Ishikawa (cell line): ENCODE measurements around the gene SMU1.

Experiments
- CEBPB ChIP-seq: IDR thresholded peaks from 2 replicates; pipeline ENCODE4 v1.6.1; 2012
- CREB1 ChIP-seq: IDR thresholded peaks from 2 replicates; pipeline ENCODE4 v1.6.1; 2012; ENCODE audit warnings: low read depth
- EGR1 ChIP-seq: IDR thresholded peaks from 2 replicates; pipeline ENCODE4 v1.6.1; 2012
- EP300 ChIP-seq: IDR thresholded peaks from 2 replicates; pipeline ENCODE4 v1.6.1; 2012; ENCODE audit warnings: borderline replicate concordance
- FOXM1 ChIP-seq: IDR thresholded peaks from 2 replicates; pipeline ENCODE4 v1.6.1; 2012; ENCODE audit warnings: low read depth, borderline replicate concordance
- NFIC ChIP-seq: IDR thresholded peaks from 2 replicates; pipeline ENCODE4 v1.6.1; 2012
- RAD21 ChIP-seq: IDR thresholded peaks from 2 replicates; pipeline ENCODE4 v1.6.1; 2012; ENCODE audit warnings: low read depth
- TAF1 ChIP-seq: IDR thresholded peaks from 2 replicates; pipeline ENCODE4 v1.6.1; 2012; ENCODE audit warnings: low read depth, mild to moderate bottlenecking
- TCF12 ChIP-seq: IDR thresholded peaks from 2 replicates; pipeline ENCODE4 v1.6.1; 2012; ENCODE audit warnings: low read depth
- TEAD4 ChIP-seq: IDR thresholded peaks from 2 replicates; pipeline ENCODE4 v1.6.1; 2012
- YY1 ChIP-seq: IDR thresholded peaks from 2 replicates; pipeline ENCODE4 v1.6.1; 2012; ENCODE audit warnings: low read depth
- ZBTB7A ChIP-seq: IDR thresholded peaks from 2 replicates; pipeline ENCODE4 v1.6.1; 2012; ENCODE audit warnings: low read depth
- TF ChIP-seq, protein P1 (sequence below): IDR thresholded peaks from 2 replicates; pipeline ENCODE4 v1.6.1; 2012
- TF ChIP-seq, protein P2 (sequence below): IDR thresholded peaks from 2 replicates; pipeline ENCODE4 v1.6.1; 2012
- TF ChIP-seq, protein P3 (sequence below): IDR thresholded peaks from 2 replicates; pipeline ENCODE4 v1.6.1; 2012; ENCODE audit warnings: low read depth, mild to moderate bottlenecking

SMU1 gene

DNA sequence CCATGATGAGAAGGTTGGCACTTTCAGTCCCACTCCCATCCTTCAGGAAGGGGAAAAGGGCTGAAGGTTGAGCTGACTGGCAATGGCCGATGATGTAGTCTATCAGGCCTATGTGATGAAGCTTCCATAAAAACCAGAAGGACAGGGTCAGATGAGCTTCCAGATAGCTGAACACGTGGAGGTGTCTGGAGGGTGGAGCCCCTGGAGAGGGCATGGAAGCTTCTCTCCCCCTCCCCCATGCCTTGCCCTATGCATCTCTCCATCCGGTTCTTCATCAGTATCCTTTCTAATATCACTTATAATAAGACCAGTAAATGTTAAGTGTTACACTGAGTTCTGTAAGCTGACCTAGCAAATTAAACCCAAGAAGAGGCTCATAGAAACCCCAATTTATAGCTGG is 32.6 kb upstream of the SMU1 start:
- no peak for TF ChIP-seq RAD21
- no peak for TF ChIP-seq YY1
- no peak for TF ChIP-seq EGR1
- no peak for TF ChIP-seq EP300
- TF ChIP-seq, protein P1, sequence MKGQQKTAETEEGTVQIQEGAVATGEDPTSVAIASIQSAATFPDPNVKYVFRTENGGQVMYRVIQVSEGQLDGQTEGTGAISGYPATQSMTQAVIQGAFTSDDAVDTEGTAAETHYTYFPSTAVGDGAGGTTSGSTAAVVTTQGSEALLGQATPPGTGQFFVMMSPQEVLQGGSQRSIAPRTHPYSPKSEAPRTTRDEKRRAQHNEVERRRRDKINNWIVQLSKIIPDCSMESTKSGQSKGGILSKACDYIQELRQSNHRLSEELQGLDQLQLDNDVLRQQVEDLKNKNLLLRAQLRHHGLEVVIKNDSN = no peak
- TF ChIP-seq TAF1 = no peak
- no peak for TF ChIP-seq CREB1
- no peak for TF ChIP-seq ZBTB7A
- no peak for TF ChIP-seq TEAD4
- no peak for TF ChIP-seq TCF12
- TF ChIP-seq FOXM1 = no peak
- no peak for TF ChIP-seq NFIC
- TF ChIP-seq, protein P2, sequence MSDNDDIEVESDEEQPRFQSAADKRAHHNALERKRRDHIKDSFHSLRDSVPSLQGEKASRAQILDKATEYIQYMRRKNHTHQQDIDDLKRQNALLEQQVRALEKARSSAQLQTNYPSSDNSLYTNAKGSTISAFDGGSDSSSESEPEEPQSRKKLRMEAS = no peak
- TF ChIP-seq CEBPB = no peak
- TF ChIP-seq, protein P3, sequence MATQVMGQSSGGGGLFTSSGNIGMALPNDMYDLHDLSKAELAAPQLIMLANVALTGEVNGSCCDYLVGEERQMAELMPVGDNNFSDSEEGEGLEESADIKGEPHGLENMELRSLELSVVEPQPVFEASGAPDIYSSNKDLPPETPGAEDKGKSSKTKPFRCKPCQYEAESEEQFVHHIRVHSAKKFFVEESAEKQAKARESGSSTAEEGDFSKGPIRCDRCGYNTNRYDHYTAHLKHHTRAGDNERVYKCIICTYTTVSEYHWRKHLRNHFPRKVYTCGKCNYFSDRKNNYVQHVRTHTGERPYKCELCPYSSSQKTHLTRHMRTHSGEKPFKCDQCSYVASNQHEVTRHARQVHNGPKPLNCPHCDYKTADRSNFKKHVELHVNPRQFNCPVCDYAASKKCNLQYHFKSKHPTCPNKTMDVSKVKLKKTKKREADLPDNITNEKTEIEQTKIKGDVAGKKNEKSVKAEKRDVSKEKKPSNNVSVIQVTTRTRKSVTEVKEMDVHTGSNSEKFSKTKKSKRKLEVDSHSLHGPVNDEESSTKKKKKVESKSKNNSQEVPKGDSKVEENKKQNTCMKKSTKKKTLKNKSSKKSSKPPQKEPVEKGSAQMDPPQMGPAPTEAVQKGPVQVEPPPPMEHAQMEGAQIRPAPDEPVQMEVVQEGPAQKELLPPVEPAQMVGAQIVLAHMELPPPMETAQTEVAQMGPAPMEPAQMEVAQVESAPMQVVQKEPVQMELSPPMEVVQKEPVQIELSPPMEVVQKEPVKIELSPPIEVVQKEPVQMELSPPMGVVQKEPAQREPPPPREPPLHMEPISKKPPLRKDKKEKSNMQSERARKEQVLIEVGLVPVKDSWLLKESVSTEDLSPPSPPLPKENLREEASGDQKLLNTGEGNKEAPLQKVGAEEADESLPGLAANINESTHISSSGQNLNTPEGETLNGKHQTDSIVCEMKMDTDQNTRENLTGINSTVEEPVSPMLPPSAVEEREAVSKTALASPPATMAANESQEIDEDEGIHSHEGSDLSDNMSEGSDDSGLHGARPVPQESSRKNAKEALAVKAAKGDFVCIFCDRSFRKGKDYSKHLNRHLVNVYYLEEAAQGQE = no peak

DNA sequence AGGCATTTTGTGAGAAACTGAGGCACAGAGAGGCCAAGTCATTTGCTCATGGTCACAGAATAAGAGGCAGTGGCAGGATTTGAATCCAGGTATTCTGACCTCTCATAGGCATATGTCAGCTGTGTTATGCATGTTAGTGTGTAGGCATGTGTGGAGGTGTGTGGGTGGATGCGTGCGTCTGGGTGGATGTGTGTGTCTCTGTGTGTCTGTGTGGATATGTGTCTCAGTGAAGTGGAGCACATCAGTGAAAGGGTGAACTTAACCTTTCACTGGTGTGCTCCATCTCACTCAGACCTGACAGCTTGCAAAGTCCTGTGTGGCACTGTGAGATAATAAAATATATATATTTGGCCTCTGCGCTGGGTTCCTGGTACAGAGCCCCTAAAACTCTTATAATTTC is 32.0 kb upstream of the SMU1 start:
- TF ChIP-seq EGR1 = no peak

DNA sequence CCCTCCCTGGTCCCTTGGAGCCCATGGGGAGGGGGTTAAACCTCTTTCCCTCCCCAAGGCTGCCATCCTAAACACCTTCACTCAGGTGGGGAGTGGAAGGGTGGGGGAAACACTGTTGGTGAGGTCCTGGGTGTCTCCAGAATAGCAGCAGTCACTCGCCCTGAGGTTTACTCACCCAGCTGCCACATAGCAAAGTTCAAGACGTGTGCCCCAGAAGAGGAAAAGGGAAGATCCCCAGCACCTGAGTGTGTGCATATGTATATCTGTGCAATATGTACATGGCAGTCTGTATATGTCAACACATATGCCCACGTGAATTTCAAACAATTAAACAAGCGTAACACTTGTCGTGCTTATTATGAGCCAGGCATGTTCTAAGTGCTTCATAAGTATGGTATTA is 31.3 kb upstream of the SMU1 start:
- TF ChIP-seq CREB1 (no peak), ZBTB7A (no peak), CEBPB (no peak), EGR1 (no peak), NFIC (no peak), YY1 (no peak), RAD21 (no peak), TAF1 (no peak), FOXM1 (no peak), TCF12 (no peak), EP300 (no peak), TEAD4 (no peak)
- TF ChIP-seq, protein P1 = no peak
- TF ChIP-seq, protein P2 = no peak
- TF ChIP-seq, protein P3 = no peak

DNA sequence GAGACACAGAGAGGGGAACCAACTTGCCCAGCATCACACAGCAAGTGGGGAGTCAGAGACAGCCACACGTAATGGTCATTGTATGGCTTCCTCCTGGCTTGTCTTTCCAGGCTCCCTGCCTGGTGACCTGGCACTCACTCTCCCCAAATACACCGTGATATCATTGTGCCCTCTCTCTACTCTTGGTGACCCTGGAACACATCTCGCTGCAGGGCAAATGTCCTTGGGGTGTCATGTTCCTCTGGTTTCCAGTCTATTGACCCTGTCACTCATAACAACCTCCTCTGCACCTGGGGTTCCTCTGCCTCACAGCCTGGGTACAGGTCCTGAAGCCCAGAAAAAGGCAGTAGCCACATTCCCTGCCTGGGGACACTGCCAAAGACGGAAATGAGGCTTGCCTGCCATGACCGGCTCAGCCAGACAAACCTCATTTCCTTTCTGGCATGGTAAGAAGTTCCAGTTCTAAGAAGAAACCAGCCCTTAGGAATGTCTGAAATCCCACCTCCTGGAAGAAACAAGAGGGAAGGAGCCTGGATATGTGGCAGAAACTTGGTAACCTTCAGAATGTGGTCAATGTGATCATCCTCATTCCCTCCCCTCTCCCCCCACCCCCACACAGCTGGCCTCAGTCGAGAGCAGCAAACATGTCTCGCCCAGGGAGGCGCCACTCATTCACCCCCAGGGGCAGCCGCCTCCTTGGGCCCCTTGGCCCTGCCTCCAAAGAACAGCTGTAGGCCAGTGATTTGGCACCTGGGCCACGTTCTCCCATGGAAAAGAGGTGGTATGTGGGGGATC is 30.6 kb upstream of the SMU1 start:
- TF ChIP-seq YY1 (no peak), EP300 (no peak), TAF1 (no peak), NFIC (peak; percentile 33; the same call in 1 of the 2 replicates), TEAD4 (0 out of 2 replicates have a peak, but pooled peaks have one; percentile 9)
- TF ChIP-seq, protein P2 = no peak

DNA sequence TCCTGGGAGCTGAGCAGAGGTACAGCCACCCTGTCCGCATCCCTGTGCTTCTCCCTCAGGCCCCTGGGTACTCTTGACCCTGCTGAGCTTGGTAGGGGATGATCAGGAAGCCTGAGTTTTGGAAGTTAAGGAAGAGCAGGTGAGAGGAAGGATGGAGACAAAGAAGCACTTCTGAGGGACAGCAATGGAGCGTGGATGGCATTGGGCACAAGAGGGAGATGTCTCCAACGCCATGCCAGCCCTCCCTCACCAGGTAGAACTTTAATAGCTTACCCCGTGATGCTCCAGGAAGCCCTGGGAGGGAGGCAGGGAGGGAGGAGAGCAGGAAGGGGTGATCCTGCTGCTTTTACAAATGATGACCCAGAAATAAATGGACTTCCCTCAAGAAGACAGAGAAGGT is 29.9 kb upstream of the SMU1 start:
- TF ChIP-seq, protein P3 = no peak
- TF ChIP-seq TEAD4 (no peak), TCF12 (no peak), EGR1 (no peak), CREB1 (no peak), ZBTB7A (no peak), RAD21 (no peak), TAF1 (no peak), NFIC (no peak), CEBPB (no peak), YY1 (no peak)
- TF ChIP-seq, protein P2 = no peak
